Fibroblast of pulmonary artery (primary cell): ENCODE measurements around the gene RALGPS1.

ENCODE experiments used
- DNase-seq: peaks from one replicate; pipeline ENCODE4 v3.0.0-alpha.2; 2010; ENCODE audit warnings: low read depth
- H3K4me3 ChIP-seq: replicated peaks from 2 replicates; pipeline ENCODE4 v1.5.1; 2011; ENCODE audit warnings: low read depth, mild to moderate bottlenecking, control low read depth, low read length, moderate library complexity
- TF ChIP-seq, protein P1 (sequence below): IDR thresholded peaks from 2 replicates; pipeline ENCODE4 v1.5.1; 2011; ENCODE audit warnings: mild to moderate bottlenecking, control low read depth, low read length, inconsistent platforms; ENCODE audit errors: missing control alignments

RALGPS1 gene

GRCh38 chr9:127187231-127187956 lies 272.8 kb downstream of the RALGPS1 start:
- H3K4me3 ChIP-seq, result no peak overlapping the region
- TF ChIP-seq, protein P1, sequence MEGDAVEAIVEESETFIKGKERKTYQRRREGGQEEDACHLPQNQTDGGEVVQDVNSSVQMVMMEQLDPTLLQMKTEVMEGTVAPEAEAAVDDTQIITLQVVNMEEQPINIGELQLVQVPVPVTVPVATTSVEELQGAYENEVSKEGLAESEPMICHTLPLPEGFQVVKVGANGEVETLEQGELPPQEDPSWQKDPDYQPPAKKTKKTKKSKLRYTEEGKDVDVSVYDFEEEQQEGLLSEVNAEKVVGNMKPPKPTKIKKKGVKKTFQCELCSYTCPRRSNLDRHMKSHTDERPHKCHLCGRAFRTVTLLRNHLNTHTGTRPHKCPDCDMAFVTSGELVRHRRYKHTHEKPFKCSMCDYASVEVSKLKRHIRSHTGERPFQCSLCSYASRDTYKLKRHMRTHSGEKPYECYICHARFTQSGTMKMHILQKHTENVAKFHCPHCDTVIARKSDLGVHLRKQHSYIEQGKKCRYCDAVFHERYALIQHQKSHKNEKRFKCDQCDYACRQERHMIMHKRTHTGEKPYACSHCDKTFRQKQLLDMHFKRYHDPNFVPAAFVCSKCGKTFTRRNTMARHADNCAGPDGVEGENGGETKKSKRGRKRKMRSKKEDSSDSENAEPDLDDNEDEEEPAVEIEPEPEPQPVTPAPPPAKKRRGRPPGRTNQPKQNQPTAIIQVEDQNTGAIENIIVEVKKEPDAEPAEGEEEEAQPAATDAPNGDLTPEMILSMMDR, result no peak
- peak; percentile 99 for DNase-seq

GRCh38 chr9:127188396-127188795 lies 273.8 kb downstream of the RALGPS1 start:
- no peak for DNase-seq
- TF ChIP-seq, protein P1, result no peak
- no peak overlapping the region for H3K4me3 ChIP-seq

GRCh38 chr9:127189628-127190027 lies 275.0 kb downstream of the RALGPS1 start:
- TF ChIP-seq, protein P1, result no peak
- DNase-seq, result no peak
- no peak overlapping the region for H3K4me3 ChIP-seq

- no peak overlapping the region for H3K4me3 ChIP-seq
- TF ChIP-seq, protein P1, result no peak
- DNase-seq, result no peak
Measured at GRCh38 chr9:127192744-127193143, 278.2 kb downstream of the RALGPS1 start.

- no peak for DNase-seq
- TF ChIP-seq, protein P1, result no peak
- H3K4me3 ChIP-seq, result no peak overlapping the region
Measured at GRCh38 chr9:127193483-127193882, 278.9 kb downstream of the RALGPS1 start.

GRCh38 chr9:127194881-127195713 lies 280.5 kb downstream of the RALGPS1 start:
- DNase-seq, result no peak
- no peak overlapping the region for H3K4me3 ChIP-seq
- TF ChIP-seq, protein P1, result no peak
